GM21529 (cell line): ENCODE measurements around the gene KIRREL3.

Source experiments
- ATAC-seq: cut with Tn5 transposase; IDR thresholded peaks from one replicate; pipeline ENCODE4 v1.9.1; 2021; ENCODE audit not compliant: unreplicated experiment

The KIRREL3 gene

GRCh38 chr11:127000291-127000968 is at the start of gene KIRREL3:
KIRREL3 (minus strand) TSS chr11:127000770.
- no peak for ATAC-seq

GRCh38 chr11:127050186-127050585 is 49.6 kb upstream of the KIRREL3 start:
- ATAC-seq: no peak

- ATAC-seq: no peak
Observed at GRCh38 chr11:127049486-127049885, 48.9 kb upstream of the KIRREL3 start.

- no peak for ATAC-seq
Observed at GRCh38 chr11:127044535-127044934, 44.0 kb upstream of the KIRREL3 start.

GRCh38 chr11:127042445-127042844 is 41.9 kb upstream of the KIRREL3 start:
- ATAC-seq: no peak

- no peak for ATAC-seq
Observed at GRCh38 chr11:127039591-127039990, 39.0 kb upstream of the KIRREL3 start.

- no peak for ATAC-seq
Observed at GRCh38 chr11:127037596-127037995, 37.0 kb upstream of the KIRREL3 start.

- ATAC-seq: no peak
Observed at GRCh38 chr11:127037001-127037400, 36.4 kb upstream of the KIRREL3 start.

GRCh38 chr11:127035824-127036223 is 35.3 kb upstream of the KIRREL3 start:
- ATAC-seq: no peak

GRCh38 chr11:127034973-127035372 is 34.4 kb upstream of the KIRREL3 start:
- no peak for ATAC-seq

GRCh38 chr11:127028648-127029047 is 28.1 kb upstream of the KIRREL3 start:
- ATAC-seq: no peak

GRCh38 chr11:127027789-127028188 is 27.2 kb upstream of the KIRREL3 start:
- ATAC-seq: no peak

- no peak for ATAC-seq
Observed at GRCh38 chr11:127027000-127027399, 26.4 kb upstream of the KIRREL3 start.

- ATAC-seq: no peak
Observed at GRCh38 chr11:127023991-127024390, 23.4 kb upstream of the KIRREL3 start.

GRCh38 chr11:127018683-127019279 is 18.2 kb upstream of the KIRREL3 start:
- no peak for ATAC-seq

- no peak for ATAC-seq
Observed at GRCh38 chr11:127017482-127017881, 16.9 kb upstream of the KIRREL3 start.

- no peak for ATAC-seq
Observed at GRCh38 chr11:127013550-127013949, 13.0 kb upstream of the KIRREL3 start.

GRCh38 chr11:127006311-127006710 is 5.7 kb upstream of the KIRREL3 start:
- ATAC-seq: no peak

- no peak for ATAC-seq
Observed at GRCh38 chr11:127003260-127003981, 2.9 kb upstream of the KIRREL3 start.

GRCh38 chr11:127002669-127003259 is 2.2 kb upstream of the KIRREL3 start:
- ATAC-seq: no peak

- no peak for ATAC-seq
Observed at GRCh38 chr11:127000981-127001380, 411 bp upstream of the KIRREL3 start.

- no peak for ATAC-seq
Observed at GRCh38 chr11:126999366-126999765, 1.2 kb downstream of the KIRREL3 start.
